Left hindlimb (tissue), 1 donor: ENCODE results near the gene MARCHF9.

Experiments
- DNase-seq: peaks from one replicate; pipeline ENCODE4 v3.0.0-alpha.2; 2018

Gene MARCHF9

DNA sequence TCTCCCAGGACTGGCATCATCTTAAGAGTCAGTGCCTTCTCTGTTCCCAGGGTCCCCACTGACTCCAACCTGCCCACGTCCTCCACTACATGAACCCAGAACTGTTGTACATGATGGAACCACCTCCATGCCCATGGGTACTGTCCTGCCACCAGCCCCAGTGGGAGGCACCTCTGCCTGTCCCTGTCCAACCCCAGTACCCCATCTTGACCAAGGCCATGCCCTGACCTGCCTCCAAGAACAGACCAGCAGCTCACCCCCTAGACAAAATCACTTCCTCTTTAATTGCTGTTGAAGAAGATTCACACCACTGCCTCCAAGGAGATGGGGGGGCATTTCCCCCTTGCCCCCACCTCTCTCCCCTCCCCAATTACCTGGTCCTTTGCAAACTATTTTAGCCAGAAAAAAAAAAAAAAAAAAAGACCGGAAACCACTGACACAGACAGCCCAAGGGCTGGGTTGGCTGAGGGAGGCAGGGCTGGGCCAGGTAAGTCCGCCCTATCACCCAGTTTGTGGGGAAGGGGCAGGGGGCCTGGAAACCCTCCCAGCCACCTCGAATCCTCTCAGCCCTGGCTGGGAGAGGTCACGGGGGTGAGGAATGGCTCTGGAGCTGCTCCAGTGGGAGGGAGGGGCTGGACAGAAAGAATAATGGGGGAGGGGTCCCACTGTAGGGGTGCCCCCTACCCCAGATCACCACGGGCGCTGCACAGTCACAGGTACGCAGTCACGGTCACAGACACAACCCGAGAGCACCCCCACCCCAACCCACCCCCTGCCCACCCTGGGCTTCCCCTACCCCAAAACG is 29.8 kb upstream of the MARCHF9 start:
- peak; percentile 23 for DNase-seq

DNA sequence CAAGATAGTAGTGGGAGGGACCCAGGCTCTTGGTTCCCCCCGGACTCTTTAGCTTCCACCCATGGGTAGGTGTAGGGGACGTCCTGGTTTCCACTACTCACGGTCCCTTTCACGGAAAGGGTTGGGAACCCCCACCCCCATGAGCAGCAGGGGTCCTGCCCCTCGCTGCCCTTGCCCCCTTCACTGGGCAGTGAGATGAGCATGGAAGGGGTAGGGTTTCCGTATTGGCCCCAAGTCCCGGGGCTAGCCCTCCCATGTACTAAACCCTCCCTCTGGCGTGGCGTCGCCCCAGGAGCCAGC is 29.1 kb upstream of the MARCHF9 start:
- no peak for DNase-seq

DNA sequence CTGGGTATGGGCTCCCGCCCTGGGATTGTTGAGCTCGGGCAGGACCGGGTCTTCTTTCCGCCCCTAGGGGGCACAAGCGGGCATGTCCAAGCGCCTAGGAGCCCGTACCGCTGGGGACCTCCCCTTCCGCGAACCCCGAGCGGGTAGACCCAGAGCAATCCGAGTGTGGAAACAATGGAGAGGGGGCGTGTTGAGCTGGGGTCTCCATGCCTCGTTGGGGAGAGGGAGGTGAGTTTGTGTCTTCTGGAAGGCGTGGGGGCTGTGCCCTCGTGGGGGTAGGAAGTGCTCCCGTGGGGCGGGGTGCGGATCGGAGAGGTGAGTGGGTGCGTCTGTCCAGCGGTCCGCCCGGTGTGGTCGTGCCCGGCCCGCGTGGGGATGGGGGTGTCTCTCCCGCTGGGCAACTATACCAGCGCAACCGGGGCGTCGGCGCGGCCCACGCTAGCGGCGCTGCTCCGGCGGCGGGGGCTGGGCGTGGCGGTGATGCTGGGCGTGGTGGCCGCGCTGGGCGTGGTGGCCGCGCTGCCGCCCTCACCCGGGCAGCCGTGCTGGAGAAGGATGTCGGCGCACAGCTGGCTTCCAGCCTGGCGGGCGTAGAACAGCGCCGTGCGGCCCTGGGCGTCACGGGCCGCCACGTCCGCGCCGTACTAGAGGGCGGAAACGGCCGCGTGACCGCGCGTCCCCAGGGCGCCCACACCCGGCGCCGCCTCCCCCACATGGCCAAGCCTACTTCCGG is 28.6 kb upstream of the MARCHF9 start:
- DNase-seq: peak; percentile 81

DNA sequence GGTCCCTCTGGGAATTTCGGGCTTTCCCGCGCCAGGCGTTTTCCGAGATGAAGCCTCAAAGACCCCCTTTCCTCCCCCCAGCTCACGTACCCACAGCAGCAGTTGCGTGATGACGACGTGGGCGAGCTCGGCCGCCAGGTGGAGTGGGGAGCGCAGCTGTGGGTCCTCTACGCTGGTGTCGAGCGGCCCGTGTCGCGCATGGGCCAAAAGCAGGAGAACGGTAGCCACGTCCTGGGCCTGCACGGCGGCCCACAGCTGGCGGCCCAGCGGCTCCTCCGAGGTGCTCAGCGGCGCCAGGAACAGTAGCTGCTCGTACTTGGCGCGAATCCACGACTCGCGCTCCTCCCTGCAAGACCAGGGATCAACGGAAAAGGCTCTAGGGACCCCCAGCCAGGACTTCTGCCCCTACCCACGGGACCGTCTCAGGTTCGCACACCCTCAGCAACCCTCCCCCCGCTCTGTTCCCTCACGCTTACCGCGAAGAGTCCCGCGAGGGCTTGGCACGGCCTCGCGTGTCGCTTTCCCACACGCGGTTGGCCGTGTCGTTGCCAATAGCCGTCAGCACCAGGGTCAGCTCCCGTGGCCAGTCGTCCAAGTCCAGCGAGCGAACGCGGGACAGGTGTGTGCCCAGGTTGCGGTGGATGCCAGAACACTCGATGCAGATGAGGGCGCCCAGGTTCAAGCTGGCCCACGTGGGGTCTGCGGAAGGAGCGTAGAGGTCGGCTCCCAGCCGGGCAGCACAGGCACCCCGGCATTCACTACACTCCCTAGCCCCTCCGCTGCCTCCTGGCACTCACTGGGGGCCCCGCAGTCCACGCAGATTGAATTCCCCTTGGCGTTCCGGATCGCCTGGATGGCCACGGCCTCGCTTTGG is 27.8 kb upstream of the MARCHF9 start:
- DNase-seq: peak; percentile 68

DNA sequence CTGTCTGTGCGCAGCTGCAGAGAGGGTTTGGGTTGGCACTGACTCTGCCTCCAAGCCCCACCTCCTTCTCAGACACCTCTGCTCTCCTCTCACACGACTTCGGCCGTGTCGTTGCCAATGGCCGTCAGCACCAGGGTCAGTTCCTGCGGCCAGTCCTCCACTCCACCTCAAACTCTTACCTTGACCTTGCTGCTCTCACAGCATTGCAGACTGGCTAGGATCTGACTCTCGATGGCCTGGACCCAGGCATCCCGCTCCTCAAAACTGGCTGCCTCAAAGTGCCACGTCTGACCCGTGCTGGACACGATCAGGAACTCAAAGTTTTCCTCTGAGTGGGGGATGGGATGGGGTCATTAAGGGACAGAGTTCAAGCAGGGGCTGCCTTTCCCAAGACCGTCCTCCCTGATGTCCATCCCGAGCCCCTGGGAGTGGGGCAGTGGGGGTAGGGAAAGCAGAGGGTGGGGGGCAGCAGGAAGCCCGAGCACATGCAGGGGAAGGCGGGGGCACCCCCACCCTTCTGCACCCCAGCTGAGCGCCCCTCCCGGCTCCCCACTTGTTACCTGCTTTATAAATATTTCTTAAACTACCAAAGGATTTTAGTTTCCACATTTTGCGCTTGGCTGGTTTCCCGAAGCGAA is 27.0 kb upstream of the MARCHF9 start:
- DNase-seq: peak; percentile 30

DNA sequence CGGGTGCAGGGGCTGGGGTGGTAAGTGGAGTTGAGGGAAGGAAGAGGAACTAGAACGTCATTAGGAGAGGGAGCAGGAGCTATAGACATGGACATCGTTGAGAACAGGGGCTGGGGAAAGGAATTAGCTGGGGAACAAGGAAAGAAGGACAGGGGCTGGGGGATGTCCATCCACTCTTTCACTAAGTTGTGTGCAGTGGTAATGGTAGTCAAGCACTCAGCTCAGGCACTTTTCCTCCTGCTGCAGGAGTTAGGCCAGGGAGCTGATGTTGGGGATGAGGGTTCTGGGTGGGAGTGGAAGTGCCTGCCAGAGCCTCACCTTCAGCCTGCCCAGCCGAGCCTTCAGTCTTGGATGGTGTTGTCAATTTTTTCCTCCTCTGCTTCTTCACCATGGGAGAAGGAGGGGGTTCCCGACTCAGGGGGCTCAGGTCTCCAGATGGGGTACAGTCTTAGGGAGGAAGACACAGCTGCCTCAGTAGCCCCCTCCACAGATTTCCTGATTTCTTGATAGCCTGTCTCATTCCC is 25.5 kb upstream of the MARCHF9 start:
- peak; percentile 21 for DNase-seq

DNA sequence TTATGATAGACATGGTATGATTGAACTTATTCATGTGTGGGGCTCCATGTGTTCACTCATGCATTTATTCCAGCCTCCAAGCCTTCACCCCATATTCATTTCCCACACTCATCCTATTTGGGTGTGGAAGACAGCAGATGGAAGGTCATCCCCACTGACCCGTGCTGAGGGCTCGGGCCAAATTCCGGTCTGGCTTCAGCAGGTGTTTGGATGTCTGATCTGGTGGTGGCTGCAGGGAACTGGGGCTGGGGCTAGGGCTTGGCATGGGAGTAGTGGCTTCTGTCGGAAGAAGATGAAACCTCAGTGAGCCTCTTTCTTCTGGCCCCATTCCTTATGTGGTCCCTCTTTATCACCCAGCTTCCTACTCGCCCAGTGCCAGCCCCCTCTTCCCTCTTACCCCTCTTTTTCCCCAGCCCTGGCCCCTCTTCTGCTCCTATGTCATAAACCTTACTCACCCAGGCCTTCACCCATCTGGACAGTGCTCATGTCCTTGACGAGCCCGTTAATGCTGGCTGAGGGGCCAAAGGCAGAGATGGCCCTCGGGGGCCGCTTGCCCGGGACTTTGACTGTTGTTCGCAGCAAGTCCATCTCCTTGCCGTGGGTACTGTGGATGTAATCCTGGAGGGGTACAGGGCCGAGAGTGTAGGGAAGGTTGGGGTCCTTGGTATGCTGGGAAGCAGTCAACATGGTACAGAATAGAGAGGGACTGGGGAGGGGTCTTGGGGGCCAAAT is 24.4 kb upstream of the MARCHF9 start:
- peak; percentile 35 for DNase-seq

DNA sequence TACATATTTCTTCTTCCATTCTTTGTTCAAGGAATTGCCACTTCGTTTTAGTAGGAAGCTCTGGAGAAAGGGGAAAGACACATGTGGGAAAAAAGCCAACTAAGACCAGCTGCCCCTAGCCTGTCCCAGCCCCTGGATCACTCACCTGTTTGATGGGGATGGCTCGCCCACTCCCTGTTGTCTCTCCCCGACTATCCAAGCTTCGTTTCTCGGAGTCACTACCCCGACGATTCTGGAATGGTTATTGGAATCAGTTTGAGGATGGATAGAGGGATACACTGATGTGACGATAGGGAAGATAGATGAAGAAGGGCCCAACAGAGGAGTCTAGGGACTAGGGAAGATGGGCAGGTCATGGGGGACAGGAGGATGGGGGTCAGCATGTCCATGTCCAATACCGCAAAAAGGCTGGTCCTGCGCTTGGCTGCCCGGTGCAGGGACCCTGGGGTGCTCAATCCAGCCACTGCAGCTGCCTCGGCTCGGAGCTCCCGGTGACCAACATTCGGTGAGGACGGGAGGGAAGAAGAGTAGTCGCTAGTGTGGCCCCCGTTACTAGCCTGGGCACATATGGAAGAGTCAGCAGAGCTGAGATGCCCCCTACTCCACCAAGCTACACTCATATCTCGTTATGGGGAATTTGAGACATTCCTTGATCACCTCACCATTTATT is 23.4 kb upstream of the MARCHF9 start:
- DNase-seq: peak; percentile 15

DNA sequence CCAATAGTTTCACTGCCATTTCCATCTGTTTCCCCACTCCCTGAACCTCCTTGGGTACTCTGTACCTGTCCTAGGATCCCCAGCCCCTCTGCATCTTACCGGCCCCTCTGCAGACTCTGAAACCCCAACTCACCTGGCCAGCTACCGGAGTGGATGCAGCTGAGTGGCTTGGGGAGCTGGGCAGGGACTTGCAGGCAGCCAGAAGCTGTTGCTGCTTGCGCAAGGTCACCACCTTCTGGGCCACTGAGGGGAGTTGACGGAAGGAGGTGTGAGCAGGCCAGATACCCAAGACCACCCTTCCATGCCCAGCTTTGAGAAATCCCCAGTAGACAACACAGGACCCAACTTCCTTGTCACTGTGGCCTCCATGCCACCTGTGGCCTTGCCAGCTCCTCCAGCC is 22.6 kb upstream of the MARCHF9 start:
- peak; percentile 23 for DNase-seq

DNA sequence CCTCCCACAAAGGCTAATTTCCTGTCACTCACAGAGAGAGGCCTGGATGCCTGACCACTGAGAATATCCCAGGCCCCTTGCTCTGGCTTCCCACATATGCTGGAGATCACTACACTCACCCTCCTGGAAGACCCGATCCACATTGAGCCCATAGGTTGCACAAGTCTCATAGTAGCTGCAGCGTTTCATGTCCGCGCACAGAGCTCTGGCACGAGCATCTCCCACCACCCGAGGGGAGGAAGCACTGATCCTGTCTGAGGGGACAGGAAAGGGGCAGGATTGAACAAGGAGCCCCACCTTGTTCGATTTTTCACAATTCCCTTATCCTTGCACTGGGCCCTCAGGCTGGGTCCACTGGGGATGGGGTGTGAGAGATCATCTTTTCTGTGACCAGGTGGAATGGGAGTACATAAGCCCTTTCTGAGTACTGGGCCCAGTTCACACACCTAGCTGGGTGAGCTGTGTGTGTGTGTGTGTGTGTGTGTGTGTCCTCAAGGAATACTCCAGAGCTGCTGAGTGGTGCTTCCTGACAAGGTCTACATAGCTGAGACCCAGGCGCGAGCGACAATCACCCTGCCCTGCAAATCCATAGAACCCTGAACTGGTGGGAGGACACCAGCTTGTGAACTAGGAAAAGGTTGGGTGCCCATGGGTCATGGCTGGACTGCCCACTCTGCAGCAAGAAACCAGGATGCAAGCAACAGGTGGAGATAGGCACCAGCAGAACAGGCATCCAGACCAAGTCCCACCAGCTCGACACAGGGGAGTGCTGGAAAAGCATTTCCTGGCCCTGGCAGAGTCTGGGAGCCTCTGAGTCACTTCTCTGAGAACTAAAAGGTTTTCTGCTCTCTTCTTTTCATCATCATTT is 21.9 kb upstream of the MARCHF9 start:
- peak; percentile 12 for DNase-seq

DNA sequence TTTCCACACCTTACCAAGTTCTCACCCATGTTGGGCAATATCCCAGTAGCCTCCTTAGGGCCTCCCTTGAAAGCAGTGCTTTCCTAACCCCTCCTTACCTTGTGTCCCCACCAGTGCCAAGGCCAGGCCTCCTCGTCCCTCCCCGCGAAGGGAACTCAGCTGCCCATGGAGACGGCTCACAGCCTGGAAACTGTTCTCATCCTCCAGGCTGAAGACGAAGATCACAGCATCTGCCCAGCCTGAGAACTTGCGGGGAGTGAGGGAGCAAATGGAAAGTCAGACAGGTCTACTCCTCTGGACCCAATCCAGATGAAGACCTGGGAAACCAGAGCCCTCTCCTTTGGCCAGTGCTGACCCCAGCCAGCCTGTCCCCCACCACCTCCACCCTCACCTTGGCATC is 21.0 kb upstream of the MARCHF9 start:
- DNase-seq: peak; percentile 10

DNA sequence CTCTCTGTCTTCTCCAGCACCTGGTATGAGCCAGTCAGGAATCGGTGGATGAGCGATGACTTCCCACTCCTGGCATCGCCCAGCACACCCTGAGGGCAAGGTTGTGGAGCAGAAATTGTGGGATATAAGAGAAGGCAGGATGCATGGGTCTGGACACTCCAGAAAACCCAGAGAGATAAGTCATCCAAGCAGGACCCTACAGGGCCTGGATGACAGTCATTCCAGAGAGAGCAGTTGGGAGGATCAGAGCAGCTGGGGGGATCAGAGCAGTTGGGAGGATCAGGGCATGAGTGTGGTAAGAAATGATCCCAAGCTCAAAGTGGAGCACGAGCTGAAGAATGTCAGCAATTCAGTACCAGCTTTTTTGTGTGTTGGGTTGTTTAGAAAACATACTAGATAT is 20.3 kb upstream of the MARCHF9 start:
- peak; percentile 34 for DNase-seq

DNA sequence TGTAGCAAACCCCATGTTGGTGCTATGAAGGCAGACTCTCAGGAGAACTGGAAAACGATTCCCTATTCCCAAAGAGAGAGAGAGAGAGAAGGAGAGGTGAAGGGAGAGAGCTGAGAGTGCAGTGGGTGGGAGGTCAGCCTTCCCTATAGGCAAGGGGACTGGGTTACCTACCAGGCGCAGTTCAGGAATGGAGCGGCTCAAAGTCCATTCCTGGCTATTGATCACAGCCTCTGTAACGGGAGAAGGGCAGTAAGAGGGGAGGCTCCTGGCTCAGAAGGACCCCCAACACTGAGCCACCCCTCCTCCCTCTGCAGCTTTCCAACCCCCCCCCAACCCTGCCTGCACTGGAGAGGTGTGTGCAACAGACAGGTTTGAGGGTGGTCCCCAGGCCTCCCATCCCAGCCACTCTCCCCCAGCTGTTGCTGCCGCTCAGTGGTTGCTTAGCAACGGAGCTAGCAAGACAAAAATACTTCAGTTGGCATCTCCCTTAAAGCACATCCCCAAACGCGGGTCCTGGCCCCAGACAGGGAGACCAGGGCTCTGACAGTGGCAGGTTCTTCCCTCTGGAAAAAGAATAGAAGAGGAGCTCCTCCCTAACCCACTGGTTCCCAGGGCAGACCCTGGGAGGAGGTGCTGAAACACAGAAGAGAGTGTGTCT is 19.6 kb upstream of the MARCHF9 start:
- DNase-seq: peak; percentile 84

DNA sequence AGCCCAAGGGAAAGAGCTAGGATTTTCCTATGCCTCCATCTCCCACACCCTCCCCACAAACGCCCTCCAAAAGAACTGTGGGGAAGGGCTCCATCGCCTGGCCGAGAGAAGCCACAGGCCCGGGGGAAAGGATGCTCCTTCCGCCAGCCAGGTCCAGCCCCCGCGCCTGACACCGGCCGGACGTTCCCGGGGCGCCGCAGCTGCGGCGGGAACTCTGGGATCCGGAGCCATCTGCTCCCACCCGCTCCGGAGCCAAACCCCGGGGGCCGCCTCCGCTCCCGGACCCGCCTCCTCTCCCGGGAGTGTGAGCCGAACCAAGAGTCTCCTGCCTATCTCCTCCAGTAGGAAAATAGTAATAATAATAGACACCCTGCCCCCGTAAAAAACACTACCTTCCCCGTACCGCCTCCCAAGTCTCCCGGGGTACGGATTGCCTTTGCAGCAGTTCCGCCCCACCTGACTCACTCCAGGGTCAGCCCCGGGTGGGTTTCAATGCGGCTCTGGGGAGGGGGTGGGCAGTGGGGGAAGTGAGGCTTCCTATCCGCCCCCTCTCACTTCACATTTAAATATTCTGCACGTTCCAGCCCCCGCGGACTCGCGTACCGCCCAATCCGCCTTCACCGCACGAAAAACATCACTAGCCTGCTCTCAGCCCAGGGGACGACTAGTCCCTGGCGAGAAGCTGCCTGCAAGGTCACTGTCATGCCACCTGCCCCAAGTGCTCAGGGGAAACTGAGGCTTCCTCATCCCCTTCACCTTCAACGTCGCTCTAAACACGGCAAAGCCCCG is 18.8 kb upstream of the MARCHF9 start:
- peak; percentile 64 for DNase-seq

DNA sequence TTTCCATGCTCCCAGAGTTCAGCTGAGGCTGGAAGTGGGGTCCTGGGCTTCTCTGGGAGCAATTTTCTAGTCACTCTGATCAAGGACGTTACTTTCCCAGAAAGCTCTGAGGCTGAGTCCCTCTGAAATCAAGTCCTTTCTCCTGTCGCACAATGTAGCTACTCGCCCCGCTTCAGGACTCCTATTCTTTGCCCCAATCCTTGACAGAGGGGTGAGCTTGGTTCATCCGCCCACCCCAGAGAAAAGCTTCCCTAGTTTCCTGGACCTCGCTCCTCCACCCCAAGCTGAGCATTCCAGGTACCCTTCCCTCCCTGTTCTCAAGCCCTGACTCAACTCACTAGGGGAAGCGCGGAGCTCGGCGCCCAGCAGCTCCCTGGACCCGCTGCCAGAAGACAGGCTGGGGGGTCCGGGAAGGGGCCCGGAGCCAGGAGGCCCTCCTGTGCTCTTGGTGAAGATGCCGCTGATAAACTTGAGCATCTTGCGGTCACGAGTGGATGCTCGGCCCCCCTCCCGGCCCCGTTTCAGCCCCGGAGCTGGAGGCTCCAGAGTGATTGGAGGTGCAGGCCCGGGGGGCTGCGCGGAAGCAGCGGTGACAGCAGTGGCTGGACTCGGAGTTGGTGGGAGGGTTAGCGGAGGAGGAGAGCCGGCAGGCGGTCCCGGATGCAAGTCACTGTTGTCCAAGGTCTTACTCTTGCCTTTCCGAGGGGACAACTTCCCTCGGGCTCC is 18.0 kb upstream of the MARCHF9 start:
- no peak for DNase-seq

DNA sequence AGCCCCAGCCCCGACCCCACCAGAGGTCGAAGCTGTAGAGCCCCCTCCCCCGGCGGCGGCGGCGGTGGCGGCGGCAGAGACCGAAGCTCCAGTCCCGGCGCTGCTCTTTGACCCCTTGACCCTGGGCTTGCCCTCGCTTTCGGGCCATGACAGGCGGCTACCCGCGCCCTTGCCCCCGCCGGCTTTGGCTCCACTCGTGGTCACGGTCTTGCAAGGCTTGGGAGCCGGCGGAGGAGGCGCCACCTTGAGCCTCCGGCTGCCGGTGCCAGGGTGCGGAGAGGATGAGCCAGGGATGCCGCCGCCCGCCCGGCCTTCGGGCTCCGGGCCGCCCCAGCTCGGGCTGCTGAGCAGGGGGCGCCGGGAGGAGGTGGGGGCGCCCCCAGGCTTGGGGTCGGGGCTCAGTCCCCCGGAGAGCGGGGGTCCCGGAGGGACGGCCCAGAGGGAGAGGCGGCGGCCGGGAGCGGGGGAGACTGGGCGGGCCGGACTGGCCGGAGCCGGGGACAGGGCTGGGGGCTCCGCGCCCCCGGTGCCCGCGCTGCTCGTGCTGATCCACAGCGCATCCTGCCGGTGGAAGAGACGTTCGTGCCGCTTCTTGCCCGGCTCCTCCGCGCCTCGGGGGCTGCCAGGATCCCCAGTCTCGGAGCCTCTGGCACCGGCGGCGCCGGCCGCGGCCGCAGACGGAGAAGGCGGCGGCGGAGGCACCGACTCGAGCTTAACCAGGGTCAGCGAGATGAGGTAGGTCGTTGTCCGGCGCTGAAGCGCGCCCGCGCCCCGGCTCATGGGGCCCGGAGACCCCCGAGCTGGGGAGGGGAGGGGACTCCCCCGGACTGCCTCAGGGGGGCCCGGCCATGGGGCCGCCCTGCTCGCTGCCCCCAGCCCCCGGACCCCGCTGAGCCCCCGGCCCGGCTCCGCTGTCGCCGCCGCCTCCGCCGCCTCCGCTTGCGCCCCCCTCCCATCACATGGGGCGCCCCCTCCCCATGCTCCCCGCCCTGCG is 17.1 kb upstream of the MARCHF9 start:
- no peak for DNase-seq

DNA sequence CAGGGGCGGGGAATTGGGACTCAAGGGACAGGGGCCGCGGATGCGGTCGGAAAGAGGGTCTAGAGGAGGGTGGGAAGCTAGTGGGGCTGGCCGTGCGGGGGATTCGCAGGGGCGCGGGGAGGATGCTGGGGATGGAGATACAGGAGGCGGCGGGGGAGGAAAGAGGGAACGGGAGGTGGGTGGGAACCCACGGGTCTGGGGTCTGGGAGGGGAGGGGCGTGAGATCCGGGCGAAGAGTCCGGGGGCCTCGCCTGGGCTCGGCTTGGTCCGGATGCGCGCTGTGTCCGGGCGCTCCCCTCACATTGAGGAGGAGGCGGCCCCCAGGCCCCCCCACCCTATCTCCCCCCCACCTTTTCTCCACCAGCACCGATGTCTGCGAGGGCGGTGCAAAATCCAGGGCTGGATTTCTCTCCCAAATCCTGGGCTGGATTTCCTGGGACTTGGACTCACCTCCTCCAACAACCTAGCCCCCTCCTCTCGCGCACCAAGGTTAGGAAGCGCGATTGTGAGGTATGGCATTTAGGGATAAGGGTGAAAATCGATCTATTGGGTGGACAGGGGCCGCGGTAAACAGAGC is 16.2 kb upstream of the MARCHF9 start, which contains the start of gene AGAP2:
TSS of gene AGAP2 (minus strand) at position 82 of the 577 bp plus-strand sequence. CDS start 496 bp downstream, outside the sequence.
- DNase-seq: no peak
